LNCaP clone FGC (cell line): ENCODE measurements around the gene SYT2.
"Not testable (repeated sequence)": the region's sequence is repeated elsewhere in the genome, so short reads cannot be mapped to it uniquely, and the experiment has no call there.

Source experiments
- DNase-seq: peaks from one replicate; pipeline ENCODE4 v3.0.0-alpha.2; 2011; ENCODE audit warnings: low read depth
- H3K4me3 ChIP-seq: 2 replicates; pipeline ENCODE4 v1.5.1; 2011; ENCODE audit warnings: mild to moderate bottlenecking, low read depth, low read length, control low read depth
- TF ChIP-seq, protein P1 (sequence below): IDR thresholded peaks from 2 replicates; pipeline ENCODE4 v1.5.1; 2012; ENCODE audit warnings: mild to moderate bottlenecking; ENCODE audit not compliant: control insufficient read depth, insufficient read depth; ENCODE audit errors: extremely low read depth

Gene SYT2

DNA sequence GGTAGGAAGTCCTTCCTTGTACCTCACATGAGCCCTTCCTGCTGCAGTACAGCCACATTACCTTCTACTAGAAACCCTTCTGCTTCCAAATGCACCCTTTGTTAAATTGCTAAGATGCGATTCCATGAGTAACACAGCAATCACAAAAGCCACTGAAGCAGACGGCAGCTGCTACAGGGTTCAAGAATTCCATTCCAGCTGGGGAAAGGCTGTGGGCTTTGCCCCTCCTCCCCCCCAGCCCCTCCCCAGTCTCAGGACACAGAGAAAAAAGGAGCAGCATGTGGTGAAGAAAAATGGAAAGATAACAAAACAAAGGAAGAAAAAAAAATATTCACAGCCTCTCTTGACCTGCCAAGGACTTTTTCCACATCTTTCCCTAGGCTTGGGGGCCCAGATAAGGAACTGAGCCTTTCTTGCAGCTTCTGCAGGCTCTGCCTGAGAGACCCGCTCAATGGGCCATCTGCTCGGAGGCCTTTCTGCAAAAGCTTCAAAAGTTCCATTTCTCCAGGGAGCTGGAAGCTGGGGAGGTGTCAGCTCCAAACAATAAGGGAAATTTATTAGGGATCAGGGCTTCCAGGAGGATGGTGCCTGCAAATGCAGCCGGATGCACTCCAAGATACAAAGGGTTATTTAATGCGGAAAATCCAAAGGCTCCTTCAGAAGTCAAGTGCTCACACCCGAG lies 72.1 kb downstream of the SYT2 start:
- TF ChIP-seq, protein P1, sequence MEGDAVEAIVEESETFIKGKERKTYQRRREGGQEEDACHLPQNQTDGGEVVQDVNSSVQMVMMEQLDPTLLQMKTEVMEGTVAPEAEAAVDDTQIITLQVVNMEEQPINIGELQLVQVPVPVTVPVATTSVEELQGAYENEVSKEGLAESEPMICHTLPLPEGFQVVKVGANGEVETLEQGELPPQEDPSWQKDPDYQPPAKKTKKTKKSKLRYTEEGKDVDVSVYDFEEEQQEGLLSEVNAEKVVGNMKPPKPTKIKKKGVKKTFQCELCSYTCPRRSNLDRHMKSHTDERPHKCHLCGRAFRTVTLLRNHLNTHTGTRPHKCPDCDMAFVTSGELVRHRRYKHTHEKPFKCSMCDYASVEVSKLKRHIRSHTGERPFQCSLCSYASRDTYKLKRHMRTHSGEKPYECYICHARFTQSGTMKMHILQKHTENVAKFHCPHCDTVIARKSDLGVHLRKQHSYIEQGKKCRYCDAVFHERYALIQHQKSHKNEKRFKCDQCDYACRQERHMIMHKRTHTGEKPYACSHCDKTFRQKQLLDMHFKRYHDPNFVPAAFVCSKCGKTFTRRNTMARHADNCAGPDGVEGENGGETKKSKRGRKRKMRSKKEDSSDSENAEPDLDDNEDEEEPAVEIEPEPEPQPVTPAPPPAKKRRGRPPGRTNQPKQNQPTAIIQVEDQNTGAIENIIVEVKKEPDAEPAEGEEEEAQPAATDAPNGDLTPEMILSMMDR: no peak
- H3K4me3 ChIP-seq: no peak overlapping the region
- no peak for DNase-seq

DNA sequence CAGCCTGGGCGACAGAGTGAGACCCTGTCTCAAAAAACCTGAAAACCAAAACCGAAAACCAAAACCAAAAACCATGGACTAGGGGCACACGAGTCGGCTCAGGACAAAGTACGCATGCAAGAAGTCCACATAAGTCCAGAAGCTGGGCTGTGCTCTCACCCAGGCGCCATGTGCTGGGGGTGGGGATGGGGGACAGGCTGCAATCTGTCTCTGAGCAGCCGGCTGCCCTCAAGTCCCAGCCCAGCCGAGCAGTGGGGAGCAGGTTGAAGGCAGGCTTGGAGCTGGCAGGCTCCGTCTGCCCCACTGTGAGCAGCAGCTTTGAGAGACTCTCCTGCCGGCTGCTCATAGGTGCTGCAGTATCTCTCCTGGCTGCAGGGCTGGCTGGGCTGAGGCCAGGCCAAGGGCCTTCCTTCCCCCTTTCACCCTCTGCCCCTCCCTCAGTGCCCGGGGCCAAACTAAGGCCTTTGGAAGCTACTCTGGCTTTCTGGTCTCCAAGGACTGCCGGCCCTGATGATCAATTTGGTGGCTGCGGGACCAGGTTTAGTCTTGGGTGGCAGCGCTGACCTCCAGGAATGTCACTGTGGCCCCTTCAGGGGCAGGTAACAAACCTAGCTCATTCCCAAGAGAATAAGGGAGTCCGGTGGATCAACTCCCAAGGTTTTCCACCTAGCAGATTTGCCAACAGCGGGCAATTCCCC lies 72.8 kb downstream of the SYT2 start:
- not testable (repeated sequence) for DNase-seq, H3K4me3 ChIP-seq

DNA sequence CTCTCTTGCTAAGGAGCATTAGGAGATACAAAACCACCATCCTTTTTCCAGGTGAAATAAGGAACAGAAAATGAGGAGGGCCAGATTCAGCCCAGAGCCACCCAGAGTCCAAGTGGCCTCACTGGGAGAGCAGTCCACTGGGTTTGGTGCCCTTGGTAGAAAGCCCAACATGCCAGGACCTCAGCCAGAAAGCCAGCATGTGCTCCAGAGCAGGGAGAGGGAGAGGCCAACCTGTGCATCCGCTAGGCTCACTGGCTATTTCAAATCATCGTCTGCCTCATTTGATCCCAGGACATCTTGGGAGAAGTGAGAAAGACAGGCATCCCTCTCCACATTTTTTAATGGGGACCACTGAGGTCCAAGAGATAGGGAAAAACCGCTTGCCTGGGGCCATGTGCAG lies 74.1 kb downstream of the SYT2 start:
- not testable (repeated sequence) for H3K4me3 ChIP-seq, DNase-seq

DNA sequence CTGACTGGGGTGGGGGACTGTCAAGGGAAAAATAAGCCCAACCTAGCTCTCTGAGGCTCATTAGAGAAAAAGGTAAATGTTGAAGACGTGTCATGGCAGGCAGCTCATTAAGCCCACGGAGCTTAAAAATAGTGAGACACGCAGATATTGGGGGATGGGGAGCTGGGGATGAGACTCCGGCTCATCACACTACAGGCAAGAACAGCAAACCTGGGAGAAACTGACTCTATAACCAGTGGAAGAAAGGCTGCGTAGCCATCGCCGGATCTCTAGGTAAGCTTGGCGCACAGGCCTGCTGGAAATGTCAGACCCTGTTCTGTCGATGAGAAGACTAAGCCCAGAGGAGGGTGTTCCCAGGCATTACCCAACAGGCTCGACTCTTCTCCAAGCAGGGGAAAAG lies 78.0 kb downstream of the SYT2 start:
- no peak overlapping the region for H3K4me3 ChIP-seq
- DNase-seq: no peak
- TF ChIP-seq, protein P1: no peak

DNA sequence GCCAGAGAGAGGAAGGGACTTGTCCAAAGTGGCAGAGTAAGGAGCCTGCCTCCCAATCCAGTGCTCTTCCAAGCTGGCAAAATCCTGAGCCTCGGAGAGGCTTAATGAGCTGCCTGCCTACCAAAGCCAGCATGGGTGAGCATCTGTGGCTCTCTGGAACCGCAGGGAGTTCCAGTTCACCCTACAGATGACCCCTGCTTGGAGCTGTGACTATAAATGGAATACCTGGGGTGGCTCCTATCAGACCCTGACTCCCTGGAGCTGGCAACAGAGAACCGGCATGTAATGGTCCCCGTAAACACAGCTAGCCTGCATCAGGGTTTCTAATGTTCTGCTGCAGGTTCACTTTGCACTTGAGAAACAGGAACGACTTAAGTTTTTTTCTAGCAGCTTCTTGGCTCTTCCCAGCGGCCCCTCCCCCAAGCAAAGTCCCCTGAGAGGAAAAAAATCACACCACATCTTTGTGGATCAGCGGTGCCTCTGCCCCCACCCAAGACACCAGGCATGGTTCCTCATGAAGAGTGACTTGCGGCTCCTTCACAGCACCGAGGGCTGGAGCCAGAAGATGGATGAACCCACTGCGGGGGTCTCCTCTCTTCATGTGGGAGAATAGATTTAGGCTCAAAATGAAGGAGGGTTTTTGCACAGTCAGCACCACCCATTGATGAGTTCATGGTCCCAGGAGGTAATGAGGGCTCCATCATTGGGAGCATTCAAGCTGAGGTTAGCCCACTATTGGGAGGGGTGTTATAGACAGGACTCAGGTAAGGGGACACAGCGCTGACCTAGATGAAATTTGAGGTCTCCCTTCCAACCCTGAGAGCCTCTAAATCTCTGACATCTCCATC lies 79.0 kb downstream of the SYT2 start:
- TF ChIP-seq, protein P1: no peak
- H3K4me3 ChIP-seq: no peak overlapping the region
- DNase-seq: no peak

DNA sequence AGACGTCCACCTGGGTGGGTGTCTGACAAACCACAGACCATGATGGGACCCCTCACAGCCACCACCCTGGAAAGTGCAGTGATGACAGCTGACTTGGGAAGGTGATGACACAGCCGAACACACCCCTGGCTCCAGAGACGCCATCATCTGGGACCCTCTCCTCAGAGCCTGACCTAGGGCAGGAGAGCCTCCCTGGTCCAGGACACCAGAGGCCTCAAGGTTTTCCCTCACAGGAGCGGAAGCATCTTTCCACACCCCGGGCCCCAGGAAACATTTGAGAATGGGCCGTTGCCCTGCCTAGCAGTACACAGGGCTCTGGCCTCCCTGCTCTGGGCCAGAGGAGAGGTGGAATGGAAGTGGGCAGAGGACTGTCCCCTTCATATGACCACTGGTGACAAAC lies 79.7 kb downstream of the SYT2 start:
- TF ChIP-seq, protein P1: no peak
- no peak overlapping the region for H3K4me3 ChIP-seq
- no peak for DNase-seq

DNA sequence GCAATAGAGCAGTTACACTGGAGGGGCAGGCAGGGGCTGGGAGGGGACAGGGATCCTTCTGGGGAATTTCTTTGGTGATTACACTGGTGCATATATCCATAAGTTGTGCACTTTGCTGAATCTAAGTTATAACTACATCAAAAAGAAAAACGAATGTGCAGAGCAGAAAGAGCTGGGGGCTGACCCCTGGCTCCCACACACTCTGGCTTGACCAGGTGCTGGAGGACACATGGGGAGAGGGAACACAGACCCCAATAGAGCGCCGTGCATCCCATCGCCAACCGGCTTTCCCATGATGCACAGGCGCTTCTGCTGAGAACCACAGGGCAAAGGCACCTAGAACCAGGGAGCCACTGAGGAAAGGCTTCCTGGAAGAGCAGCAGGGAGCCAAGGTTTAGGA lies 80.2 kb downstream of the SYT2 start:
- not testable (repeated sequence) for H3K4me3 ChIP-seq, DNase-seq

DNA sequence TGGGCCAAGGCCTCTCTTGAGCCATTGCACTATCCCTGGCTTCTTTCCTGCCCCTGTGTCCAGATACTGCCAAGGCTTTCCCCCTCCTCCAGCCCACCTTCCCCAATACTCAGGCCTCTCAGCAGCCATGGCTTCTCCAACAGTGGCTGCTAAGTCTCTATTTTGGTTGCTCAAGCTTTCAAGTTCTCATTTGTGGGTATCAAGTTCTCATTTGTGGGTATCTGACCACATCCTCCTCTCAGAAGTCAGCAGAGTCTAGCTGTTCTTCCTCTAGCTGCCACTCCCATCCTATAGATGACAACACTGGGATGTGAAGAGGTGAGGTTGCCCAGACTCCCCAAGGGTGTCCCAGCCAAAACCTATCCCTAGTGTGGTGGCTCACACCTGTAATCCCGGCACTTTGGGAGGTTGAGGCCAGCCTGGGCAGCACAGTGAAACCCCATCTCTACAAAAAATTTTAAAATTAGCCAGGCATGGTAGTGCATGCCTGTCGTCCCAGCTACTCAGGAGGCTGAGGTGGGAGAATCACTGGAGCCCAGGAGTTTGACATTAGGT lies 80.9 kb downstream of the SYT2 start:
- H3K4me3 ChIP-seq, DNase-seq: not testable (repeated sequence)

DNA sequence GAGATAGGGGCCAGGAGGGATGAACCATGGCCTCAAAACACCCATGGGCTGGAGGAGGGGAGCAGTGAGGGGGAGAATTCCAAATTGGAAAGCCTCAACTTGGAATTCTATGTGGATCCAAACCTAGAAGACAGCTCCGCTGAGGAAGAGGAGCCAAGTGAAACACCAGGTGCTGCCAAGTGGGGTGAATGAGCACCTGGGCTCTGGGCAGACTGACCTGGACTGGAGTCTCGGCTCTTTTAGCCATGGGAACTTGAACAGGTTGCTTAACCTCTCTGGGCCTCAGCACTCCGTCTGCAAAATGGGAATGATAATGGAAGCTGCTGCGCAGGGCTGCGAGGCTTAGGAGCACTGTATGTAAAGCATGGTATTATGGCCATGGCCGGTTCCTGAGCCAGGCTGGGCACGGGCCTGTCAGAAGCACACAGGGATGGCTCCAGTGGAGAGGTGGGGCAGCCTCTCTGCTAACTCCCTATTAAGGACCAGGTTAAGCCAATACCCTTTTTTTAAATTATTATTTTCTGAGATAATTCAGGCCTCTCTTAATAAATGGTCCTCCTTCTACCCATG lies 81.5 kb downstream of the SYT2 start:
- no peak for DNase-seq
- TF ChIP-seq, protein P1: no peak
- no peak overlapping the region for H3K4me3 ChIP-seq
